Measurements from ENCODE around the gene PPP6R1. TPM values are rescaled to one million over a fixed set of nuclear protein-coding genes. Genes with fewer than 3 reads are reported as not detected.

The PPP6R1 gene
- total RNA-seq, 1 experiment from 2014 or later = 79.7 TPM

GRCh38 chr19:55197528-55197927, 61.3 kb downstream of the PPP6R1 start:
- Histone ChIP-seq H3K23ac (ENCODE audit: insufficient read length, low read depth, low read length) (no peak overlapping the region), H2BK20ac (ENCODE audit: low read depth, low read length, poor library complexity, severe bottlenecking) (no peak overlapping the region), H2BK12ac (ENCODE audit: insufficient read length, low read depth, low read length) (no peak overlapping the region), H4K91ac (ENCODE audit: insufficient read length, low read depth, low read length) (no peak overlapping the region), H3K27ac (ENCODE audit: insufficient read length, low read depth, low read length) (no peak overlapping the region), H2AK5ac (ENCODE audit: insufficient read length, low read length) (no peak overlapping the region), H3K23me2 (ENCODE audit: insufficient read length, low read depth, low read length, poor library complexity, severe bottlenecking) (no peaks in the 10 kb centered on the region), H4K8ac (replicated peaks; ENCODE audit: insufficient read length, low read depth, low read length) (no peak overlapping the region), H3K4me2 (ENCODE audit: insufficient read depth, insufficient read length, low read length) (no peak overlapping the region), H3K27me3 (ENCODE audit: insufficient read depth, low read length) (no peaks in the 10 kb centered on the region), H3K4ac (ENCODE audit: low read depth, low read length) (no peak overlapping the region), H2BK15ac (ENCODE audit: low read depth, low read length) (no peak overlapping the region), H2BK5ac (ENCODE audit: insufficient read length, low read length) (no peak overlapping the region), H3K9me3 (ENCODE audit: control insufficient read depth, low read depth, low read length) (no peaks in the 10 kb centered on the region), H2AFZ (ENCODE audit: low read length) (no peak overlapping the region), H3T11ph (ENCODE audit: low read length) (no peak overlapping the region), H3K18ac (ENCODE audit: insufficient read length, low read depth, low read length) (no peak overlapping the region), H3K9ac (ENCODE audit: extremely low read depth, insufficient read length, low read length) (no peak overlapping the region), H3K56ac (ENCODE audit: insufficient read length, low read depth, low read length) (no peak overlapping the region), H3K14ac (ENCODE audit: insufficient read depth, low read length) (no peak overlapping the region), H4K20me1 (ENCODE audit: control insufficient read depth, insufficient read depth, insufficient read length) (no peaks in the 10 kb centered on the region), H3K79me2 (ENCODE audit: insufficient read depth, low read length) (no peaks in the 10 kb centered on the region), H2BK120ac (ENCODE audit: low read depth, low read length, poor library complexity, severe bottlenecking) (no peak overlapping the region), H4K5ac (ENCODE audit: insufficient read length, low read depth, low read length) (no peak overlapping the region), H3K79me1 (ENCODE audit: insufficient read depth, low read depth, low read length, poor library complexity, severe bottlenecking) (no peaks in the 10 kb centered on the region), H3K4me1 (ENCODE audit: insufficient read depth, low read length) (no peaks in the 10 kb centered on the region)
- TF ChIP-seq CTCF (conservative IDR thresholded peaks at IDR 0.05) = no peak
- Mint-ChIP-seq H3K27ac (no peak overlapping the region), H3K27me3 (ENCODE audit: low read depth) (peaks cover 37% of the 10 kb centered on the region), H3K9me3 (no peaks in the 10 kb centered on the region; a peak in 2 of 5 replicates), H3K4me3 (no peak overlapping the region), H3K36me3 (ENCODE audit: insufficient read depth in 1 of 3, low read depth in 3 of 3) (no peaks in the 10 kb centered on the region), H3K4me1 (peaks cover 0 to 2% of the 10 kb centered on the region in 2 experiments; a peak in 1 of 4 replicates)
- no CpG with 5 or more reads among the region's 4 CpGs for WGBS (ENCODE audit: extremely low coverage, insufficient read length, low lambda C conversion rate)
- DNase-seq = no peak

Measured in H9 (cell line).